GM19452 (cell line): ENCODE measurements around the gene PRKCH.
A peak's percentile ranks its signal among the peaks of the same experiment; 100 is the strongest.

Source experiments
- ATAC-seq: cut with Tn5 transposase; IDR thresholded peaks from one replicate; pipeline ENCODE4 v1.9.1; 2021; ENCODE audit not compliant: unreplicated experiment

Gene PRKCH

GRCh38 chr14:61321385-61322010 lies at the start of gene PRKCH:
PRKCH (plus strand) TSS chr14:61321579; CDS start chr14:61322102, 523 bp downstream.
- peak; percentile 68 for ATAC-seq

GRCh38 chr14:61277232-61277631 lies 44.1 kb upstream of the PRKCH start:
- no peak for ATAC-seq

GRCh38 chr14:61277784-61278183 lies 43.6 kb upstream of the PRKCH start:
- no peak for ATAC-seq

GRCh38 chr14:61279082-61279481 lies 42.3 kb upstream of the PRKCH start:
- no peak for ATAC-seq

- no peak for ATAC-seq
Observed at GRCh38 chr14:61280092-61280525, 41.3 kb upstream of the PRKCH start.

- ATAC-seq, result no peak
Observed at GRCh38 chr14:61280526-61281185, 40.7 kb upstream of the PRKCH start.

- ATAC-seq, result no peak
Observed at GRCh38 chr14:61281186-61281947, 40.0 kb upstream of the PRKCH start, which contains the start of gene TMEM30B. TMEM30B (minus strand) TSS chr14:61281338; CDS start chr14:61281147, 191 bp downstream.

GRCh38 chr14:61281948-61282275 lies 39.5 kb upstream of the PRKCH start:
- no peak for ATAC-seq

- ATAC-seq, result no peak
Observed at GRCh38 chr14:61282746-61283145, 38.6 kb upstream of the PRKCH start.

GRCh38 chr14:61284001-61284400 lies 37.4 kb upstream of the PRKCH start:
- no peak for ATAC-seq

GRCh38 chr14:61285364-61285763 lies 36.0 kb upstream of the PRKCH start:
- no peak for ATAC-seq

- no peak for ATAC-seq
Observed at GRCh38 chr14:61287196-61287595, 34.2 kb upstream of the PRKCH start.

- ATAC-seq, result no peak
Observed at GRCh38 chr14:61288228-61288627, 33.2 kb upstream of the PRKCH start.

GRCh38 chr14:61288720-61289119 lies 32.7 kb upstream of the PRKCH start:
- ATAC-seq, result no peak

- no peak for ATAC-seq
Observed at GRCh38 chr14:61290701-61291100, 30.7 kb upstream of the PRKCH start.

- no peak for ATAC-seq
Observed at GRCh38 chr14:61296151-61296550, 25.2 kb upstream of the PRKCH start.

GRCh38 chr14:61296719-61297502 lies 24.5 kb upstream of the PRKCH start:
- no peak for ATAC-seq

GRCh38 chr14:61297581-61297980 lies 23.8 kb upstream of the PRKCH start:
- ATAC-seq, result no peak

GRCh38 chr14:61298824-61299223 lies 22.6 kb upstream of the PRKCH start:
- no peak for ATAC-seq

GRCh38 chr14:61300209-61300608 lies 21.2 kb upstream of the PRKCH start:
- ATAC-seq, result no peak

- ATAC-seq, result no peak
Observed at GRCh38 chr14:61300754-61301153, 20.6 kb upstream of the PRKCH start.
